A172 (cell line): ENCODE measurements around the gene IL12RB1. TPM values are rescaled to one million over a fixed set of nuclear protein-coding genes. Genes with fewer than 3 reads are reported as not detected.
"Not testable (repeated sequence)": the region's sequence is repeated elsewhere in the genome, so short reads cannot be mapped to it uniquely, and the experiment has no call there.

Source experiments
- DNase-seq: peaks from one replicate; pipeline ENCODE4 v3.0.0-alpha.2; 2015; ENCODE audit warnings: low spot score
- total RNA-seq: library from RNA; depleted of rRNA; stranded (reverse); fragments of >200 nt; shearing (Covaris generic); gene quantifications from 2 replicates; pipeline ENCODE4 v1.2.3, GENCODE V29; 2014

The IL12RB1 gene
- total RNA-seq, 1 experiment from 2014 or later, result not detected

DNA sequence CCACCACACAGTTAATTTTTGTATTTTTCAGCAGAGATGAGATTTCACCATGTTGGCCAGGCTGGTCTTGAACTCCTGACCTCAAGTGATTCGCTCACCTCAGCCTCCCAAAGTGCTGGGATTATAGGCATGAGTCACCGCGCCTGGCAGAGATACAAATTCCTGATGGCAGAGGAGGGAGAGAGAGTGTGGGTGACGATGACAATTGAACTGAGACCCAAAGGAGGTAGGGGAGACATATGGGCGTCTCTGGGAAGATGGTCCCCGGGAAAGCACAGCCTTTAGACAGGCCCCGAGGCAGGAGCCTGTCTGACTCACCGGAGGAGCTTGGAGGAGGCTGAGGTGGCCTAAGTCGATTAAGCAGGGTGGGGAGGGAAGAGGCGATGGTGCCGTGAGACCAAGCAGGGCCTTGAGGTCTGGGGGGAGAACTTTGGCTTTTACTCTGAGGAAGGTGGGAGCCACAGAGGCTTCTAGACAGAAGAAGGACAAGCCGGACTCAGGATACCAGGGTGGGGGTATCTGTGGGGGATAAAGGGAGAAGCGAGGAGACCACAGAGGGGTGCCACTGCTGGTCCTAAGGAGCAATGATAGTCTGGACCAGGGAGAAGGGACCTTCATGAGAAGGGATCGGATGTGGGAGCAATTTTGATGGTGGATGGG lies 40.5 kb downstream of the IL12RB1 start:
- DNase-seq, result peak; percentile 91

DNA sequence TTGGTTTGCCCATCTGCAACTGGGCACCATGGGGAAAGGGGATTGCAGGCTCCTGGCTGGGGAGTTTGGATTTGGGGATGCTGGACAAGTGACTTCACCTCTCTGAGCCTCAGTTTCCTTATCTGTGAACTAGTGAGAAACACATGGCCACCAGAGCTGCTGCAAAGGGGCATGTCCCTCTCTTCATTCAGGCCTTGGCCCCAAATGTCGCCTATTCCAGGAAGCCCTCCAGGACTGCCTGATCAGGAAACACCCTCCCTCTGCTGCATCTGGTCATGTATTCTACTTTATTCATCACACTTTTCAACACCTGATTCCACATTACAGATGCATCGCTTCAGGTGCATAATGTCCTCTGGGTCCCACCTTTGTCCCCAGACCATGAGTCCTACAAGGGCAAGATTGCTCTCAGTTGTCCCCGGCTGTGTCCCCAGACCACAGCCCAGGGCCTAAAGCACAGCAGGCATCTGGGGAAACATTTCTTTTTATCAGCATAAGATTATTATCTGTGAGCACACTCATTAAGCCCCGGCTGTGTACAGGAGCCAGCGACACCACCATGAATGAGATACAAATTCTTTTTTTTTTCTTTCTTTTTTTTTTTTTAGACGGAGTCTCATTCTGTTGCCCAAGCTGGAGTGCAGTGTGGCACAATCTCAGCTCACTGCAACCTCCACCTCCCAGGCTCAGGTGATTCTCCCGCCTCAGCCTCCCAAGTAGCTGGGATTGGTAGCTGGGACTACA lies 41.3 kb downstream of the IL12RB1 start:
- no peak for DNase-seq

DNA sequence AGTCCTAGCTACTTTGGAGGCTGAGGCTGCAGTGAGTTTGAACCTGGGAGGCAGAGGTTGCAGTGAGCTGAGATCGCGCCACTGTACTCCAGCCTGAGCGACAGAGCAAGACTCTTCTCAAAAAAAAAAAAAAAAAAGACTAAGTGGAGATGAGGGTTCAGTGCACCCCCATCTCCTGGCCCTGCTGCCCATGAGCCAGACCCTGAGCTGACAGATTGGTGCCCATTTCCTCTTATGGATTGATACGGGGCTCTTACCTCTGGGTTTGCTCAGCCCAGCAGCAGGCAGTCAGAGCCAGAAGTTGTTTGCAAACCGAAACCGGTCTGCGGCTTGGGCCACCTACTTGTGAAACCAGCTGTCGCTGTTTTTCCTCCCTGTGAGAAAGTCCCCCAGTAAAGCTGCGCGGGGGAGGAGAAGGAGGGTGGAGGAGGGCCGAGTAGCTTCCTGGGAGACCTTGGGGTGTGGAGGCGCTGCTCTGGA lies 41.9 kb downstream of the IL12RB1 start:
- DNase-seq, result peak; percentile 71

DNA sequence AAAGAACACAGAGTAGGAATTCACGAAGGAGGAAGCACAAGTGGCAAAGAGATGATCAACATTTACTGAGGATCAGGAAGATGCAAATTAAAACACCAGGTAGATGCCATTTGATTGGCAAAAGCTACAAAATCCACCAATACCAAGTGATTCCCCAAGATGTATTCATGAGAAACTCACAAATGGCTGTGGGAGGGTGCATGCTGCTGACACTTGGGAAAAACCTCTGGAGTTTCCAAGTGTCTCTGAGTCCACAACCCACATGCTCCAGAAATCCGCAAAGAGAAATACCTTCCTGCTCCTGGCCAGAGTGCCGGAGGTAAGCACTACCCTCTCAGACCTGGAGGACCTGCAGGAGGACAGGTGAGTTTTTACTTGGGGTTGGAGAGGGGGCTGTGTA lies 43.1 kb downstream of the IL12RB1 start:
- DNase-seq, result no peak

DNA sequence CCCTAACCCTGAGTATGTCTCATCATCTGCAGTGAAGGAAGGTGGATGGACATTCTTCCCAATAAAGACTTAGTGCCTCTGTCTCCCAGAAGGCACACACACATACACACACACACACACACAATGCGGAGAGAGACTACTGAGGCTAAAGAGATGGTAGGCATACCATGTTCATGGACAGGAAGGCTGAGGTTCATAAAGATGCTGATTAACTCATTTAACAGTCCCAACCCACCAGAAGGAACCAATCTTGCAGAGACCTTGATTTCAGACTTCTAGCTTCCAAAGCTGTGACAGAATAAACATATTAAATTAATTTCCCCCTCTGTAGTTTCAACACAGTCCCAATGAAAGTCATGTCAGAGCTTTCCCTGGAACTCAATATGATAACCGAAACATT lies 45.7 kb downstream of the IL12RB1 start:
- no peak for DNase-seq

DNA sequence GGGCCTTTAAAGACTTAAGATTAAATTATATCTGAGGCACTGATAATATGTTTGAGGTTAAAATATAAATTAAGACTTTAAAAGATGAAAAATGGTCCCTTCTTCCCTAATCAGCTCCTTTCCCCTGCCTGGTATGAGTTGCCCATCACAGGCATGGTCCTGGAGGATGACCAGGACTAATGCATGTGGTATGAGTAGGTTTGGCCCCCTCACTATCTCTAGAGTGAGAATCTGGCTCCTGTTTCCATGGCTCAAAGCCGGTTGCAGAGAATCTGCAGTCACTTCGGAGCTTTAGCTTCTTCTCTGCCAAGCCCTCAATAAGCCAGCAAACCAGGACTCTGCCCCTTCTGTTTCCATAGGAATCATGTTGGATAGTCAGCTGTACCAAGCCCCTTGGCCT lies 54.6 kb downstream of the IL12RB1 start:
- DNase-seq, result not testable (repeated sequence)

DNA sequence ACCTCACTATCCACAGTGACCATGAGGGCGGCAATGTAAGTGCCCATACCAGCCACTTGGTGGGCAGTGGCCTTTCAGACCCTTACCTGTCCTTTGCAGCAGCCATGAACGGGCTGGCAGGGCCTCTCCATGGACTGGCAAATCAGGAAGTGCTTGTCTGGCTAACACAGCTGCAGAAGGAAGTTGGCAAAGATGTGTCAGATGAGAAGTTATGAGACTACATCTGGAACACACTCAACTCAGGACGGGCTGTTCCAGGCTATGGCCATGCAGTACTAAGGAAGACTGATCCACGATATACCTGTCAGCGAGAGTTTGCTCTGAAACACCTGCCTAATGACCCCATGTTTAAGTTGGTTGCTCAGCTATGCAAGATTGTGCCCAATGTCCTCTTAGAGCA lies 55.3 kb downstream of the IL12RB1 start:
- DNase-seq, result not testable (repeated sequence)

DNA sequence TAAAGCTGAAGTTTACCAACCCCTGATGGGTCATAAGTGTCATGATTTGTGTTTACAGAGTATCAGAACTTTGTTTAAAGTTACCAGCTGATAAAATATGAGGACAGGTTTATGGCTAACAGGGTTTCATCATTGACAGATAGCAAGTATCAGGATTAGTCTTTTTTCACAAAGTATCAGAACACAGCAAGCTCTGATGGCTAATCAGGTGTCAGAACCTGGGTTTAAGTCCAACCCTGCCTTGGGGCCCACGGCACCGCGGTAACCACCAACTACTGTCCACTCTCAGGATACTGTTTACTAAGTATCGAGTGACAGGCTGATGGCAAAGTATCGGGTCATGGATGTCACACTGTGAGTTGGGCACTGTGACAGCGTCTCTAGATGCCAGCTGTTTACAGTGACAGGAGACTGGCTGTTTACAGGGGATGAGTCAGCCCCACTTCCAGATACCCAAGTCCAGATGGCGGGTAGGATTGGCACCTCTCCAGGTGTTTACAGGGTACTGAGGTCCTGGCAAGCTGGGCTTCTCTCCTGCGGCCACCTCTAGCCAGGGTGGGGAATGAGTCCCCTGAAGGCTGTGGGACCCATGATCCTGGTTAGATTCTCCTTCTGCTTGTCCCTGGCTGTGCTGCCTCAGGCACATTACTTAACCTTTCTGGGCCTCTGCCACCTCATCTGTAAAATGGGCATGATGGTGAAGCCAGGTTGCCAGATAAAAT lies 57.0 kb downstream of the IL12RB1 start:
- DNase-seq, result peak; percentile 64

DNA sequence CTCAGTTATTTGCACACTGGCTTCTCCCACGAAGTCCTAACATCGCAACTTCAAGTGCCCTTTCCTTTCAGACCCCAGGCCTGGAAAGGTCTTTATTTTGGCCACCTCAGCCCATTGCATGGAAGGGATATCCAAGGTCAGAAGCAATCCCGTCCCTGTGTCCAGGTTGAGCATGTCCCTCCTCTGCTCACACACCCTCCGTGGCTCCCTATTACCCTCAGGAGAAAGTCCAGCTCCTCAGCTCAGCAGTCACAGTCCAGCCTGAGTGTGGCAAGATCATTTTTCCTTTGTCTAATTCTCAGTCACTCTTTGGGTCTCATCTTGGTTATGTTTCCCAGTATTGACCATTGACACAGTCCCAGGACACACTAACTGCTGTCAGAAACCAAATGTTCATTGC lies 59.6 kb downstream of the IL12RB1 start:
- DNase-seq, result no peak

DNA sequence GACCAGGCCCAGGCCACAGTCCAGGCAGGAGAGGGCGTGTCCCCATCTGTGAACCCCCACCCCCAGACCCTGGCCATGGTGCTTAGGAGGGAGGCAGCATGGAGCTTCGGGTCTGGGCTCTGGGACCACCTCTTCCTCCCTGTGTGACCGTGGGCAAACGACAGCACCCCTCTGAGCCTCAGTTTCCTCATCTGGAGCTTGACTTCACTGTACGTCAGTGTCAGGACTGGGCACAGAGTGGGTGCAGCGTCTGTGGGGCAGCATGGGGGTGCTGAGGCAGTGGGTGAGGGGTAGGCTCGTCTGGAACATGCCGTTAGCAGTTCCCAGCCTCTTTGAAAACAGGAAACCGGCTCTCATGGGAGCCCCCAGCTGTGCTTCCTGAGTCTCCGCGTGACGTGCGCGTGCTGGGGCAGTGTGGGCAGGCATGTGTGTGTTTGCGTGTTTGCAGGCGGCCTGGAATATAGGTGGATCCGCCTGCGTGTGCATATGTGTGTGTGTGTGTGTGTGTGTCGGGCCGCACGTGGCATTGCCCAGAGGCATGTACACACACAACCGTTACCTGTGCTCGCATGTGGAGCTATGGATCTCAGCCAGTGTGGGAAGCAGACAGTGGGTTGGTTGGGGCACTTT lies 63.0 kb downstream of the IL12RB1 start:
- no peak for DNase-seq

DNA sequence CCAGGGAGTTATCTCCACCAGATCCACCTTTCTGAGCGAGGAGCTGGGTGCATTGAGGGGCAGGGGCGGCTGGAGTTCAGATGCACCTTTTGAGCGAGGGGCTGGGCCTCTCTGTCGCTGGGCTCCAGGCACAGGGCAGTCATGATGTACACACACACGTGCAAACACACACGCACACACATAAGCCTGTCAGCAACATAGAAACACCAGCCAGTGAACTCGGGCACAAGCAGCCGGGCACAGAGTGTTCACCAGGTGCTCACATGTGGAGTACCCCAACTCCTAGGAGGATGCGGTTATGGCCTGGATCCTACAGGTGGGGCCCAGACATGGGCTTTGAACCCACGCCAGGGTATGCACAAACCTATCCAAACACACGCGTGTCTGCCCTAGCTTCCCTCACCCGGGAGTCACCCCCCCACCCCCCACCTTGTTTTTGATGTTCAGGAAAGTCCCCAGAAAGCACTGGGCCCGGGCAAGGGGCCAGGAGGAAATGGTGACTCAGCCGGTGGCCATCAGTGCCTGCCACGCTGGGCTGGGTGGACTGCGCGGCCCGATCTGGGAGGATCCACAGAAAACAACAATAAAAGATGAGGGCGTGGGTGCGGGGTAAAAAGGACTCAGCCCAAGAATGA lies 65.5 kb downstream of the IL12RB1 start:
- DNase-seq, result peak; percentile 94

DNA sequence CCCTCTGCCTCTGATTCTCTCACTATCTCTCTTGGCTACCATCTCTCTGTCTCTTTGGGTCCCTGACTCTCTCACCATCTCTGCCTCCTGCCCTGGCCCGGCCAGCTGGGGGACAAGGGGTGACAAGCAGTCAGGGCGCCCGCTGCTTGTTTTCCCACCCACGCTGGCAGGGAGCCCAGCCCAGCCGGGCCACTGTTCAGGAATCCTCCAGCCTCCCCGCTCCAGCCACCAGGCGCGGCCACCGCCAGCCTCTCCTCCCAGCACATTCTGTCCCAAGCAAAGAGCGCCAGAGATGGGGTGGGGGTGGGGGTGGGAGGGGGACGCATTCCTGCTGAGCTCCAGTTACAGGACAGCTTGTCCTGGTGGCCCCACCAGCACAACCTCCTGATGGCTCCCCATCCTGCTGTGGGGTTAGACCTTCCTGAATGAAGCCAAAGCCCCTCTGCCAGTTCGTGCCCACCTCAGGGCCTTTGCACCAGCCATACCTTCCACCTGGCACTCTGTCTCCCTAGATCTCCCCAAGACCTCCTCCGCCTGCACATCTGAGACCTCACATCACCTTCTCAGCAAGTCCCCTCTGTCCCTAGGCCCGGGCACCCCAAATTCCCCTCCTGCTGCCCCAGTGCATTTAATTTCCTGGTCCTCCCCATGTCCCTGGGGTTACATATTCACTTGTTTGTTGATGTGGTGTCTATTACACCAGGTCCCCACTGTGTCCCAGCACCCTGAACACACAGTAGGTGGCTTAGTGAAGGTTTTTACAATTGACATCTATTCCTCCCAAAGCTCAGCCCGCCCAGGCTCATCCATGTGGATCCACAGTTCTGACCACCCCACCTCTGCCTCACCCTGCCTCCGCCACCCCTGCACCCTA lies 66.3 kb downstream of the IL12RB1 start:
- DNase-seq, result peak; percentile 35

DNA sequence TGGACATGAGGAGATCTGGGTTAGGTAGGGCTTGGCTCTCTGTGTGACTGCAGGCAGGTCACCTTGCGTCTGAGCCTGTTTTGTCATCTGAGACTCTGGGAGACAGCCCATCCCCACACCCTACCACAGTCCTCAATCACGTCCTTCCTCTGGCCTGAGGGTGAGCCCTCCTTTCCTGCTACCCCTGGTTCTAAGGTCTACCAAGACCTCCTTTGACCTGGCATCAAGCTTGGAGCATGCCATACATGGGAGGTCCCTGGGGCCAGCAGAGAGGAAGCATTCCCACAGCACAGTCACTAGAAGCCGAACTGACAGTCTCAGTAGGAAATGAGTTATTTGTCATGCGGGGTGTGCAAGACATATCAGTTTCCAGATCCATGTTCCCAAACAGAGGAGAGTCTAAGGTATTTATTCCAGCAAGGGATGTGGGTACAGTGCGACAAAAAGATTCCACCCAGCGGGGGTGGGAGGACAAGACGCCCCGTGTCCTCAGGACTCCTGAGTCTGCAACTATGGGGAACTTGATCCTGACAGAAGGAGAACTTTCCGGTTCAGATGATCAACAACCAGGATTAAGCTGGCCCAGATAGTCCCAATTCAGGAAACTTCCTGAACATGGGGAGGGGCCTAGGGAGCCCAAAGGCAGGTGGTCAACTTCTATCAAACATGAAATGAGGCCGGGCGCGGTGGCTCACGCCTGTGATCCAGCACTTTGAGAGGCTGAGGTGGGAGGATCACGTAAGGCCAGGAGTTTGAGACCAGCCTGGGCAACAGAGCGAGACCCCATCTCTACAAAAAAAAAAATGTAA lies 69.3 kb downstream of the IL12RB1 start:
- DNase-seq, result peak; percentile 26

DNA sequence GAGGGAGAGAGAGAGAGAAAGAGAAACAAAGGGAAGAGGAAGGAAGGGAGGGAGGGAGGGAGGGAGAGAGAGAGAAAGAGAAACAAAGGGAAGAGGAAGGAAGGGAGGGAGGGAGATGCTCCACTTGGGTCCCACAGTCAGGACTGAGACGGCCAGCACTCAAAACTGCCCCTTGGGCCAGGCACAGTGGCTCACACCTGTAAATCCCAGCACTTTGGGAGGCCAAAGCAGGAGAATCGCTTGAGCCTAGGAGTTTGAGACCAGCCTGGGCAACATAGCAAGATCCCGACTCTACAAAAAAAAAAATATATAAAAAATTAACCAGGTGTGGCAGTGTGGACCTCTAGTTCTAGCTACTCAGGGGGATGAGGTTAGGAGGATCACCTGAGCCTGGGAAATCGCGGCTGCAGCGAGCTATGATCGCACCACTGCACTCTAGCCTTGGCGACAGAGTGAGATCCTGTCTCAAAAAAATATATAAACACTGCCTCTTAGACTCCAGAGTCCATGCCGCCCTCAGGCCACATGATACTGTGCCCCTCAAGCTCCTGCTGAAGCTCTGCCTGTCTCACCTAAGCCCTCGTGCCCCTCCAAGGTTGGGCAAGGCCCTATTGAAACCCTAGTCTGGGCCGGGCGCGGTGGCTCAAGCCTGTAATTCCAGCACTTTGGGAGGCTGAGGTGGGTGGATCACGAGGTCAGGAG lies 70.4 kb downstream of the IL12RB1 start:
- DNase-seq, result no peak

DNA sequence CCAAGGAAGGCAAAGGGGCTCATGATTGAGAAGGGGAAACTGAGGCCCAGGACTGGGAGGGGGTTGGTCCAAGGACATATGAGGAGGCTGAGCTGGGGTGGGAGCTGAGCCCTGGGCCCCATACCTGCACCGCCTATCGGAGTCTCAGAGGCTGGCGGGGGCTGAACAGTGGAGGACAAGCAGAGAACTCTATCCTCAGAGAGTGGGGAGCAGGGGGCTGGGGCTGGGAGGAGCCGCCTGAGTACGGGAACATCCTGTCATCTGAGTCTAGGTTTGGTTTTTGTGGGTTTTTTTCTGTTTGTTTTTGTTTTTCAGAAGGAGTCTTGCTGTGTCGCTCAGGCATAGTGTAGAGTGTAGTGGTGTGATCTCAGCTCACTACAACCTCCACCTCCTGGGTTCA lies 72.5 kb downstream of the IL12RB1 start:
- DNase-seq, result no peak

DNA sequence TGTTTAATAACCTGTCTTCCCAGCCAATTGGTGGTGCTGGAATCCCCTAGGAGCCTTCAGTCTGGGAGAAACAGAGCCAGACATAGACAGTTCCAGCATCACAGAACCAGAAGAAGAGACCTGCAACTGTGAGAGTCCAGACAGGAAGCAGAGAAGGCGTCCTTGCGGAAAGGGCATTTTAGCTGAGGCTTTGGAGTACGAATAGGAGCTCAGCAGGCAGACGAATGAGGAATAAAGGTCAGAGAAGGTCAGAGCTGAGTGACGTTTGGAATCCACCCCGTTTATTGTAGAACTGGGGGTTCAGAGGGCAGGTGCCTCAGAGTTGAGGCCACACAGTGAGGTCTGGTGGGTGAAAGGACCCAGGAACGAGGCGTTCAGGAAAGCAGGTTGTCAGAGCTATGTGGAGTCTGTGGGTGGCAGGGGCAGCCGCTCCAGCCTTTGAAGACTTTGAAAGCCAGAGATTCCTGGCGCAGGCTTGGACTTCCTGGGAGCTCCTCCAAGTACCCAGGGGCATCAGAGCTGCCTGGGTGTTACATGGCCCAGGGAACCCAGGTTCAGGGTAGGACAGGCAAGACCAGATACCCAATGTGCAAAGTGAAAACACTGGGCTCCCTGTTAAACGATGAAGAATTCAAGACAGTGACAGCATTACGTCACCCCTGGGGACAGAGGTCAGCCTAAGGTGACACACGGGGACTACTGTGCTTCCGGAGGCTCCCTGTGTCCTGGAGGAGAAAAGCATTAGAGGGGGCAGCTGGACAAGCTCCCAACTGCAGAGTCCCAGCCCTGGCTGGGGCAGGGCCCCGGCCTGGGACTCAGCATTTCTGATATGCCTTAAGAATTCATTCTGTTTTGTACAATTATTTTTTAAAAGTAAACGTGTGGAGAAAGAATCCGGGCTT lies 73.3 kb downstream of the IL12RB1 start:
- DNase-seq, result no peak

DNA sequence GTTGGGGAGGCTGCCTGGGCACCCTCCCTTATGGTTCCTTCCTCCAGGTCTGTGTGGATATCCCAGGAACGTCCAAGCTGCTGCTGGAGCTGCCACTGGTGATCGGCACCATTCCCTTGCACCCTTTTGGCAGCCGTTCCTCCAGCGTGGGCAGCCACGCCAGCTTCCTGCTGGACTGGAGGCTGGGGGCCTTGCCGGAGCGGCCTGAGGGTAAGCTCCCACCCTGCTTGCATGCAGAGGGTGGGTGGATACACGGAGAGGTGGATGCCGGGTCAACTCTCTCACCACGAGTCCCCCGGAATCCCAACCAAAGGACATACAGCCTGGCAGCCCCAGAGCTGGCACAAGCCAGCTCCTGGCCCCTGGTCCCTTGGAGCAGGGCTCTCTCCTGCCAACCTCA lies 76.6 kb downstream of the IL12RB1 start:
- DNase-seq, result no peak

DNA sequence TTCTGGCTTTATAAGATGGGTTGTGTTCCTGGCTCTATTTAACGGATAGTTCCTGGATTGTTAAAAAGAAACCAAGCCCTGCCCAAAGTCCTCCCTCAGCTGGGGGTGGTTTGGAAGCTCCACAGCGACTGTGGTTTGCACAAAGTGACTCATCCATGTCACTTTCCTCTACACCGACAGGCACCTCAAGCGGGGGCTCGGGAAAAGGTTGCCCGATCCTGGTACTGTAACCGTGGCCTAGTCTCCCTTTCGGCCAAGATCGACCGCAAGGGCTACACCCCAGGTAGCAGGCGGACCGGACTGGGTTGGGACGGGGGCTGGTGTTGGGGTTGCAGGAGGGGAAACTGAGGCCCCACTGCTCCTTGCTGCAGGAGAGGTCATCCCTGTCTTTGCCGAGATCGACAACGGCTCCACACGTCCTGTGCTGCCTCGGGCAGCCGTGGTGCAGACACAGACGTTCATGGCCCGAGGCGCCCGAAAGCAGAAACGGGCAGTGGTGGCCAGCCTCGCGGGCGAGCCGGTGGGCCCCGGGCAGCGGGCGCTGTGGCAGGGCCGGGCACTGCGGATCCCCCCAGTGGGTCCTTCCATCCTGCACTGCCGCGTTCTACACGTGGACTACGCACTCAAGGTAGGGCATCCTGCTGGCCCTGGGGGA lies 77.2 kb downstream of the IL12RB1 start:
- DNase-seq, result peak; percentile 82
